CD8-positive, alpha-beta memory T cell (primary cell): Measurements from ENCODE around the gene TOM1L2. TPM values are rescaled to one million over a fixed set of nuclear protein-coding genes. Genes with fewer than 3 reads are reported as not detected.

Source experiments
- CTCF ChIA-PET: fragments of 350-600 bp; sonication (Branson Sonifier 250); formaldehyde crosslinking; loops from one replicate; lab custom pipeline; 2021; ENCODE audit warnings: antibody characterized with exemption; lab: Charles Lee
- POLR2A ChIA-PET: fragments of 350-600 bp; sonication (Branson Sonifier 250); formaldehyde crosslinking; loops from one replicate; lab custom pipeline; 2021; ENCODE audit warnings: antibody characterized with exemption; lab: Charles Lee
- DNase-seq, 5 donors: peaks; one replicate each; pipeline versions ENCODE4 v3.0.0 to v3.0.0-alpha.2; 2020 to 2022; ENCODE audit warnings: mixed read lengths in 1 of 5
- H3K27ac ChIP-seq: one replicate; pipeline ENCODE4 v1.7.0; 2013; ENCODE audit warnings: low read depth, mild to moderate bottlenecking, low read length, moderate library complexity
- H3K27me3 ChIP-seq: 2 replicates; pipeline ENCODE4 v1.7.0; 2013; ENCODE audit warnings: low read length, mild to moderate bottlenecking; ENCODE audit not compliant: insufficient read depth, poor library complexity, severe bottlenecking
- H3K36me3 ChIP-seq: 2 replicates; pipeline ENCODE4 v1.7.0; 2013; ENCODE audit warnings: mild to moderate bottlenecking, low read length, moderate library complexity; ENCODE audit not compliant: insufficient read depth
- H3K4me1 ChIP-seq: 2 replicates; pipeline ENCODE4 v1.7.0; 2013; ENCODE audit warnings: mild to moderate bottlenecking, low read length, moderate library complexity; ENCODE audit not compliant: insufficient read depth
- H3K4me3 ChIP-seq: 2 replicates; pipeline ENCODE4 v1.7.0; 2013; ENCODE audit warnings: mild to moderate bottlenecking, low read length
- H3K9me3 ChIP-seq: 2 replicates; pipeline ENCODE4 v1.7.0; 2013; ENCODE audit warnings: mild to moderate bottlenecking, low read length
- H3K27ac Mint-ChIP-seq, 8 donors: one replicate each; pipeline ENCODE4 v1.8.0; 2020 to 2021; ENCODE audit warnings: mixed read lengths in 8 of 8, mild to moderate bottlenecking in 6 of 8, inconsistent platforms in 3 of 8, moderate library complexity in 3 of 8
- H3K27me3 Mint-ChIP-seq, 2 donors: one replicate each; pipeline ENCODE4 v1.8.0; 2020 to 2021; ENCODE audit warnings: mixed read lengths in 2 of 2, mild to moderate bottlenecking in 1 of 2, moderate library complexity in 1 of 2
- H3K36me3 Mint-ChIP-seq, 3 donors: one replicate each; pipeline ENCODE4 v1.8.0; 2020 to 2021; ENCODE audit warnings: mixed read lengths in 3 of 3, inconsistent platforms in 1 of 3, mild to moderate bottlenecking in 1 of 3
- H3K4me1 Mint-ChIP-seq, 3 donors: one replicate each; pipeline ENCODE4 v1.8.0; 2020 to 2021; ENCODE audit warnings: mixed read lengths in 3 of 3, inconsistent platforms in 1 of 3, mild to moderate bottlenecking in 1 of 3
- H3K4me3 Mint-ChIP-seq, 7 donors: one replicate each; pipeline ENCODE4 v1.8.0; 2020 to 2021; ENCODE audit warnings: mixed read lengths in 7 of 7, mild to moderate bottlenecking in 6 of 7, moderate library complexity in 4 of 7, inconsistent platforms in 2 of 7
- H3K9me3 Mint-ChIP-seq, 5 donors: one replicate each; pipeline ENCODE4 v1.8.0; 2020 to 2022; ENCODE audit warnings: mixed read lengths in 5 of 5, mild to moderate bottlenecking in 3 of 5, moderate library complexity in 2 of 5, inconsistent platforms in 1 of 5
- polyA plus RNA-seq: library from polyadenylated mRNA; unstranded; fragments of 300-500 nt; fragmentation: Illumina TruSeq; gene quantifications from one replicate; pipeline ENCODE4 v1.2.3, GENCODE V29; 2021
- total RNA-seq, 2 experiments: library from RNA; stranded (reverse); gene quantifications; one replicate each; pipeline ENCODE4 v1.2.3, GENCODE V29; 2021

TOM1L2 gene
- total and polyA plus RNA-seq, 3 experiments from 2014 or later: 6.5 to 11.3 (median 10.0) TPM

DNA sequence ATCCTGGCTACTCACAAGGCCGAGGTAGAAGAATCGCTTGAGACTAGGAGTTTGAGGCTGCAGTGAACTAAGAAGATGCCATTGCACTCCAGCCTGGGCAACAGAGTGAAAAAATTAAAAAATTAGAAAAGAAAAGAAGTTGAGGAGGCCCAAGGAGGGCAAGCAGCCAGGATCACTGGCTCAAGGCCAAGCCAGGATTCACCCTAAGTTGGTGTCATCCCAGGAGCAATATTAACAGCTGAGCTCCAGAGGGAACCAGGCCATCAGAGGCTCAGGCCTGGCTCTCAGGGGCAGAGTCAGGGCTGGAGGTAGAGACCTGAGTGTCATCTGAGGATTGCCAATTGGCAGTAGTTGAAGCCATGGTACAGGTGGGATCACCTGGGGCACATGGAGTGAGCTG is 21.2 kb upstream of the TOM1L2 start:
- H3K4me3 Mint-ChIP-seq: no peak overlapping the region
- no peak overlapping the region for H3K4me3 ChIP-seq
- POLR2A ChIA-PET: interaction anchor here (0.5 kb wide), 1 partner anchor 36 kb away, joined by 13 read pairs; no protein-coding TSS in a partner anchor
- H3K36me3 ChIP-seq: no peaks in the 10 kb centered on the region
- H3K27ac ChIP-seq: no peak overlapping the region
- no peaks in the 10 kb centered on the region for H3K36me3 Mint-ChIP-seq
- no peaks in the 10 kb centered on the region for H3K4me1 ChIP-seq
- CTCF ChIA-PET: interaction anchor here (1.6 kb wide), 1 partner anchor 35 kb away, joined by 4 read pairs; no protein-coding TSS in a partner anchor
- H3K27ac Mint-ChIP-seq: peak overlapping the region in 1 of 8 donors; percentile 33
- no peaks in the 10 kb centered on the region for H3K4me1 Mint-ChIP-seq
- no peaks in the 10 kb centered on the region for H3K27me3 Mint-ChIP-seq
- H3K9me3 ChIP-seq: no peaks in the 10 kb centered on the region
- H3K9me3 Mint-ChIP-seq: no peaks in the 10 kb centered on the region
- no peaks in the 10 kb centered on the region for H3K27me3 ChIP-seq
- no peak for DNase-seq

GRCh38 chr17:17990282-17990681 is 18.1 kb upstream of the TOM1L2 start:
- no peaks in the 10 kb centered on the region for H3K27me3 ChIP-seq
- H3K4me3 ChIP-seq: no peak overlapping the region
- peak overlapping the region in 1 of 8 donors; percentile 37 for H3K27ac Mint-ChIP-seq
- ChIA-PET CTCF (no interaction called here), POLR2A (no interaction called here)
- no peak overlapping the region for H3K4me3 Mint-ChIP-seq
- H3K9me3 Mint-ChIP-seq: no peaks in the 10 kb centered on the region
- H3K4me1 ChIP-seq: no peaks in the 10 kb centered on the region
- H3K36me3 Mint-ChIP-seq: no peaks in the 10 kb centered on the region
- no peak overlapping the region for H3K27ac ChIP-seq
- no peaks in the 10 kb centered on the region for H3K9me3 ChIP-seq
- no peak for DNase-seq
- H3K27me3 Mint-ChIP-seq: no peaks in the 10 kb centered on the region
- H3K4me1 Mint-ChIP-seq: no peaks in the 10 kb centered on the region
- H3K36me3 ChIP-seq: no peaks in the 10 kb centered on the region

GRCh38 chr17:17989618-17990017 is 17.4 kb upstream of the TOM1L2 start:
- Histone ChIP-seq H3K27me3 (no peaks in the 10 kb centered on the region), H3K4me1 (no peaks in the 10 kb centered on the region), H3K4me3 (no peak overlapping the region), H3K9me3 (no peaks in the 10 kb centered on the region), H3K36me3 (no peaks in the 10 kb centered on the region), H3K27ac (no peak overlapping the region)
- Mint-ChIP-seq H3K4me1 (no peaks in the 10 kb centered on the region), H3K9me3 (no peaks in the 10 kb centered on the region), H3K4me3 (no peak overlapping the region), H3K27me3 (no peaks in the 10 kb centered on the region), H3K36me3 (no peaks in the 10 kb centered on the region), H3K27ac (no peak overlapping the region)
- DNase-seq: no peak
- POLR2A ChIA-PET: no interaction called here
- CTCF ChIA-PET: no interaction called here

DNA sequence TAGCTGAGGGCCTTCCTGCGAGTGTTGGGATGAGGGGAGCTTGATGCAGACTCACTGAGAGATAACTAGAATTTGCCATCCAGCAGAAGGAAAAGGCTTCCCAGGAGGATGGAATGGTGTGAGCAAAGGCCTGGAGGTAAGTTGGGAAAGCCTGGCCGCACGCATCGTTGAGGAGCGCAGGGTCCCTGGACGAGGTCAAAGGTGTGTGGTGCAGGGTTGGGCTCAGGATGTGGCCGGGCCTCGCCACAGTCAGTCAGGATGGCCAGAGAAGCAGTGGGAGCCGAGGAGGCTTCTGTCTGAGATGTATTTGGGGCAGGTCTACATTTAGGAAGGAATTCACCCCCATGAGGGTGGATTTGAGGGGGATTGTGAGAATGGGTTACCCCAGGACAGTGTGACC is 16.9 kb upstream of the TOM1L2 start:
- H3K36me3 ChIP-seq: no peaks in the 10 kb centered on the region
- H3K27ac ChIP-seq: no peak overlapping the region
- no peak overlapping the region for H3K27ac Mint-ChIP-seq
- H3K4me1 Mint-ChIP-seq: no peaks in the 10 kb centered on the region
- no peak overlapping the region for H3K4me3 ChIP-seq
- POLR2A ChIA-PET: no interaction called here
- no peaks in the 10 kb centered on the region for H3K27me3 ChIP-seq
- no peaks in the 10 kb centered on the region for H3K4me1 ChIP-seq
- no peaks in the 10 kb centered on the region for H3K36me3 Mint-ChIP-seq
- H3K27me3 Mint-ChIP-seq: no peaks in the 10 kb centered on the region
- peak overlapping the region in 1 of 7 donors; percentile 5 for H3K4me3 Mint-ChIP-seq
- H3K9me3 Mint-ChIP-seq: no peaks in the 10 kb centered on the region
- CTCF ChIA-PET: no interaction called here
- H3K9me3 ChIP-seq: no peaks in the 10 kb centered on the region
- no peak for DNase-seq

- Mint-ChIP-seq H3K27ac (peak overlapping the region in 1 of 8 donors; percentile 15), H3K27me3 (no peaks in the 10 kb centered on the region), H3K4me3 (no peak overlapping the region), H3K9me3 (no peaks in the 10 kb centered on the region), H3K36me3 (no peaks in the 10 kb centered on the region), H3K4me1 (no peaks in the 10 kb centered on the region)
- no peaks in the 10 kb centered on the region for H3K36me3 ChIP-seq
- DNase-seq: no peak
- CTCF ChIA-PET: no interaction called here
- POLR2A ChIA-PET: no interaction called here
- no peaks in the 10 kb centered on the region for H3K9me3 ChIP-seq
- no peak overlapping the region for H3K27ac ChIP-seq
- H3K4me1 ChIP-seq: no peaks in the 10 kb centered on the region
- no peaks in the 10 kb centered on the region for H3K27me3 ChIP-seq
- no peak overlapping the region for H3K4me3 ChIP-seq
Measured at GRCh38 chr17:17988427-17988945, 16.3 kb upstream of the TOM1L2 start.

DNA sequence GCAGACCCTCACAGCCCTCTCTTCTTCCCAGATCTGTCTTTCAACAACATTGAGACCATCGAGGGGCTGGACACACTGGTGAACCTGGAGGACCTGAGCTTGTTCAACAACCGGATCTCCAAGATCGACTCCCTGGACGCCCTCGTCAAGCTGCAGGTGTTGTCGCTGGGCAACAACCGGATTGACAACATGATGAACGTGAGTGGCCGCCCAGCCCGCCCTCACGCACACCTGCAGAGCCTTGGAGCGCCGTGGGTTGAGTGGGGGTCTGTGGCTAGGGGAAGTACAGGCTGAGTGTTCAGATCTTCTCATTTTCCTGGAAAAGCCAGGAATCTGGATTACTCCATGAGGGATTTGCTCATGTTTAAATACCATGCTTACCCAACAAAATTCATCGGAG is 15.7 kb upstream of the TOM1L2 start:
- no peaks in the 10 kb centered on the region for H3K4me1 ChIP-seq
- no peaks in the 10 kb centered on the region for H3K4me1 Mint-ChIP-seq
- no peaks in the 10 kb centered on the region for H3K36me3 ChIP-seq
- H3K27ac ChIP-seq: no peak overlapping the region
- H3K4me3 Mint-ChIP-seq: no peak overlapping the region
- H3K27me3 ChIP-seq: no peaks in the 10 kb centered on the region
- no peaks in the 10 kb centered on the region for H3K9me3 Mint-ChIP-seq
- H3K27me3 Mint-ChIP-seq: no peaks in the 10 kb centered on the region
- no peaks in the 10 kb centered on the region for H3K36me3 Mint-ChIP-seq
- DNase-seq: no peak
- POLR2A ChIA-PET: no interaction called here
- no peaks in the 10 kb centered on the region for H3K9me3 ChIP-seq
- H3K27ac Mint-ChIP-seq: no peak overlapping the region
- H3K4me3 ChIP-seq: no peak overlapping the region
- CTCF ChIA-PET: no interaction called here

DNA sequence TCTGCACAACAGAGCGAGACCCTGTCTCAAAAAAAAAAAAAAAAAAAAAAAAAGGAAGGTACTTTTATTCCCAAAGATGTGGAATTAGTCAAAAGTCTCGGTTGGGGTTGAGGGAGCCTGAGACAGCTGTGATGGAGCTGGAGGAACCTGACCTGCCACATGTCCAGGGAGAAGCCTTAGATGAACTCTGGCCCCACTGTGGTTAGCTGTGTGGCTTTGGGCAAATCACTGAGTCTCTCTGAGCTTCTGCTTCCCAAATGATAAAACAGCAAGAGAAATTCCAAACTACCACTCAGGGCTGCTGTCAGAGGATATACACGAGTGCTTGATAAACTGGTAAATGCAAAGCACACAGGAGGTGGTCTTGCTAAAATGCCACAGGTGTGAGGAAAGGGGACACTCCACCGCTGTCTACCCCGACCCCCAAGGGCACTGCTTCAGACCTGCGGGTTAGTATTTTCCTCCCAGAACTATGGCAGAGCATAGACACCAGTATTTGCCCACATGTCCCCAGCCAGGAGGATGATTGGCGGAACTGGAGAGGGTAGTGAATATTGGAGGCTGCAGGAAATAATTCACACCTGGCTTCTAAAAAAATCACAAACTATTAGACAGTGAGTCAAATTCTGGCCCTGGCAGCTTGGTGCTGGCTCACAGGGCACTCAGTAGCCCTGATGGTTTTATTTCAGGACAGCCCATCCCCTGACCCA is 15.1 kb upstream of the TOM1L2 start:
- Mint-ChIP-seq H3K4me1 (no peaks in the 10 kb centered on the region), H3K4me3 (no peak overlapping the region), H3K9me3 (no peaks in the 10 kb centered on the region), H3K27ac (no peak overlapping the region), H3K27me3 (no peaks in the 10 kb centered on the region), H3K36me3 (no peaks in the 10 kb centered on the region)
- no peaks in the 10 kb centered on the region for H3K36me3 ChIP-seq
- no peaks in the 10 kb centered on the region for H3K27me3 ChIP-seq
- H3K4me3 ChIP-seq: no peak overlapping the region
- ChIA-PET POLR2A (no interaction called here), CTCF (no interaction called here)
- no peak overlapping the region for H3K27ac ChIP-seq
- no peaks in the 10 kb centered on the region for H3K4me1 ChIP-seq
- no peaks in the 10 kb centered on the region for H3K9me3 ChIP-seq
- no peak for DNase-seq

DNA sequence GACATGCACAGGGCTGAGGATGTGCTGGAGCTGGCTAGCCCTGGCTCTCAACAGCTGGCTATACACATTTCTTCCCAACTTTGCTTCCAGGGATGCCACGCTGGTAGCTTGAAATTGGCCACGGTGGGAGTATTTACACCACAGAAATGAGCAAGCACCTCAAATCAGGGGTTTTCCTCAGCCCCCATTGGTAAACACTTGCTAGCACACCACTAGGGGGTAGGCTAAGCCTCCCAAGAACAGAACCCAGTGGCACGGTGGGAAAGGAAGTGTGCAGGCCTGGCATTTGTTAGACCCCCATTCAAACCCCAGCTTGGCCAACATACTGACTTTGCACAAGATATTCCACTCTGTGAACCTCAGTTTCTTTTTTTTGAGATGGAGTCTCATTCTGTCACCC is 13.4 kb upstream of the TOM1L2 start:
- DNase-seq: no peak
- Histone ChIP-seq H3K27me3 (no peaks in the 10 kb centered on the region), H3K9me3 (no peaks in the 10 kb centered on the region), H3K27ac (no peak overlapping the region), H3K4me3 (no peak overlapping the region), H3K4me1 (no peaks in the 10 kb centered on the region), H3K36me3 (no peaks in the 10 kb centered on the region)
- POLR2A ChIA-PET: no interaction called here
- Mint-ChIP-seq H3K4me3 (no peak overlapping the region), H3K36me3 (no peaks in the 10 kb centered on the region), H3K4me1 (no peaks in the 10 kb centered on the region), H3K9me3 (no peaks in the 10 kb centered on the region), H3K27me3 (no peaks in the 10 kb centered on the region), H3K27ac (no peak overlapping the region)
- CTCF ChIA-PET: interaction anchor here (1.2 to 1.5 kb wide), 2 partner anchors 13 to 48 kb away, joined by 3 read pairs; partner anchors contain the start of genes DRC3 and TOM1L2
